B cell (primary cell): ENCODE measurements around the gene PHLPP1. TPM values are rescaled to one million over a fixed set of nuclear protein-coding genes. Genes with fewer than 3 reads are reported as not detected.

Experiments
- ATAC-seq: fragments of 200-7000 bp; cut with Tn5 transposase; one replicate; pipeline ENCODE4 v1.10.0; 2021; ENCODE audit warnings: low read depth, mild to moderate bottlenecking, moderate number of reproducible peaks, moderate library complexity
- CTCF ChIA-PET: fragments of 350-600 bp; sonication (Branson Sonifier 250); formaldehyde crosslinking; loops from one replicate; lab custom pipeline; 2021; ENCODE audit warnings: antibody characterized with exemption, inconsistent platforms; lab: Charles Lee
- POLR2A ChIA-PET: fragments of 350-600 bp; sonication (Branson Sonifier 250); formaldehyde crosslinking; loops from one replicate; lab custom pipeline; 2021; ENCODE audit warnings: antibody characterized with exemption; lab: Charles Lee
- DNase-seq: peaks from one replicate; pipeline ENCODE4 v3.0.0; 2013
- H2AFZ ChIP-seq: 2 replicates; pipeline ENCODE4 v1.6.1; 2012; ENCODE audit warnings: mild to moderate bottlenecking, low read depth, low read length; ENCODE audit not compliant: insufficient read depth, poor library complexity, severe bottlenecking
- H3K27ac ChIP-seq, 2 donors: 1 replicate in 1 of 2; 2 replicates in 1 of 2; pipeline ENCODE4 v1.5.1; 2012 to 2013; ENCODE audit warnings: low read length in 2 of 2, mild to moderate bottlenecking in 2 of 2, moderate library complexity in 1 of 2
- H3K27me3 ChIP-seq, 4 experiments: fragments of 200-600 bp in 1 of 4; sonication (generic) in 1 of 4; replicated peaks in 1 of 4; 1 replicate in 2 of 4; 2 replicates in 2 of 4; pipeline versions ENCODE4 v1.6.1 to v1.7.0; 2013 to 2016; ENCODE audit warnings: low read length in 3 of 4, mild to moderate bottlenecking in 2 of 4, mixed read lengths in 1 of 4, moderate library complexity in 1 of 4; ENCODE audit not compliant: insufficient read depth in 4 of 4, control insufficient read depth in 3 of 4; ENCODE audit errors: control extremely low read depth in 1 of 4
- H3K36me3 ChIP-seq, 2 experiments: replicated peaks in 1 of 2; 1 replicate in 1 of 2; 2 replicates in 1 of 2; pipeline versions ENCODE4 v1.6.1 to v1.7.1; 2013; ENCODE audit warnings: low read length in 1 of 2; ENCODE audit not compliant: insufficient read depth in 2 of 2, control insufficient read depth in 1 of 2; ENCODE audit errors: control extremely low read depth in 1 of 2, extremely low read depth in 1 of 2
- H3K4me1 ChIP-seq, 2 donors: fragments of 200-600 bp in 1 of 2; sonication (generic) in 1 of 2; 1 replicate in 1 of 2; 2 replicates in 1 of 2; pipeline versions ENCODE4 v1.5.1 to v1.6.1; 2013 to 2017; ENCODE audit warnings: low read length in 2 of 2; ENCODE audit not compliant: control insufficient read depth in 2 of 2, insufficient read depth in 2 of 2
- H3K4me2 ChIP-seq: replicated peaks from 2 replicates; pipeline ENCODE3; 2012; ENCODE audit warnings: mild to moderate bottlenecking, low read depth, low read length; ENCODE audit not compliant: poor library complexity, severe bottlenecking
- H3K4me3 ChIP-seq, 5 experiments: fragments of 200-600 bp in 1 of 5; sonication (generic) in 1 of 5; 1 replicate in 3 of 5; 2 replicates in 2 of 5; pipeline versions ENCODE4 v1.5.1 to v1.7.0; 2011 to 2016; ENCODE audit warnings: low read length in 4 of 5, mild to moderate bottlenecking in 4 of 5, low read depth in 2 of 5, control low read depth in 1 of 5, moderate library complexity in 1 of 5; ENCODE audit not compliant: insufficient read depth in 1 of 5; ENCODE audit errors: control extremely low read depth in 1 of 5, extremely low read depth in 1 of 5
- H3K79me2 ChIP-seq: fragments of 200-600 bp; sonication (generic); one replicate; pipeline ENCODE4 v1.6.0; 2016; ENCODE audit warnings: low read length; ENCODE audit not compliant: control insufficient read depth, insufficient read depth
- H3K9ac ChIP-seq: fragments of 200-600 bp; sonication (generic); 2 replicates; pipeline ENCODE4 v1.6.1; 2017; ENCODE audit warnings: mild to moderate bottlenecking, low read length, moderate library complexity
- H3K9me3 ChIP-seq, 3 donors: one replicate each; pipeline versions ENCODE4 v1.6.1 to v1.7.1; 2013; ENCODE audit warnings: low read length in 2 of 3; ENCODE audit not compliant: control insufficient read depth in 2 of 3, insufficient read depth in 1 of 3; ENCODE audit errors: control extremely low read depth in 1 of 3
- H4K20me1 ChIP-seq: 2 replicates; pipeline ENCODE4 v1.6.0; 2012; ENCODE audit warnings: mild to moderate bottlenecking, low read length; ENCODE audit not compliant: insufficient read depth, control insufficient read depth, poor library complexity, severe bottlenecking
- H3K27ac Mint-ChIP-seq: one replicate; pipeline ENCODE4 v1.8.0; 2021; ENCODE audit warnings: mixed read lengths
- H3K27me3 Mint-ChIP-seq: one replicate; pipeline ENCODE4 v1.8.0; 2021; ENCODE audit warnings: mixed read lengths
- H3K4me1 Mint-ChIP-seq: one replicate; pipeline ENCODE4 v1.8.0; 2021; ENCODE audit warnings: mixed read lengths
- H3K4me3 Mint-ChIP-seq: one replicate; pipeline ENCODE4 v1.8.0; 2021; ENCODE audit warnings: mixed read lengths
- H3K9me3 Mint-ChIP-seq: one replicate; pipeline ENCODE4 v1.8.0; 2022; ENCODE audit warnings: mixed read lengths; ENCODE audit not compliant: insufficient read depth
- CTCF ChIP-seq: fragments of 200-600 bp; IDR thresholded peaks from one replicate; pipeline ENCODE4 v1.8.0; 2022; ENCODE audit warnings: antibody characterized with exemption, mild to moderate bottlenecking
- EZH2 ChIP-seq: IDR thresholded peaks from 2 replicates; pipeline ENCODE4 v1.6.1; 2012; ENCODE audit warnings: borderline replicate concordance, low read depth, mild to moderate bottlenecking, moderate library complexity, low read length; ENCODE audit not compliant: insufficient read depth, poor library complexity, severe bottlenecking
- WGBS: methylation state at CpG from one replicate; pipeline ENCODE4 v1.1.5; 2013; ENCODE audit warnings: missing lambda C conversion rate; ENCODE audit not compliant: insufficient coverage; 5-methylcytosine and 5-hydroxymethylcytosine counted together
- intact Hi-C: fragments of 100-400 bp; cut with micrococcal nuclease; formaldehyde crosslinking; loops from one replicate; pipeline ENCODE4 v1.10.0; 2022
- polyA plus RNA-seq: library from polyadenylated mRNA; depleted of rRNA; stranded (reverse); fragments of >200 nt; gene quantifications from 2 replicates; pipeline ENCODE4 v1.2.3, GENCODE V29; 2012
- total RNA-seq, 2 donors: library from RNA; stranded (reverse); fragments of 120-200 nt in 1 of 2; gene quantifications; 1 replicate in 1 of 2; 2 replicates in 1 of 2; pipeline versions ENCODE4 v1.2.3 to v1.2.4, GENCODE V29; 2013 to 2022

The PHLPP1 gene
- total and polyA plus RNA-seq, 2 donors (not counting 1 experiment from before 2014, with no cell fraction given) = 3.0 to 20.7 TPM

GRCh38 chr18:62721839-62722795 is 6.8 kb downstream of the PHLPP1 start:
- CTCF ChIA-PET = no interaction called here
- H3K27ac Mint-ChIP-seq = no peak overlapping the region
- peaks cover 47% of the 10 kb centered on the region for H3K4me1 Mint-ChIP-seq
- ATAC-seq (no peak), DNase-seq (no peak)
- H3K27me3 Mint-ChIP-seq = no peaks in the 10 kb centered on the region
- Histone ChIP-seq H3K9me3 (no peaks in the 10 kb centered on the region), H3K4me1 (peaks cover 9 to 14% of the 10 kb centered on the region in 2 donors), H3K4me2 (no peak overlapping the region), H4K20me1 (no peaks in the 10 kb centered on the region), H3K79me2 (peaks cover 26% of the 10 kb centered on the region), H3K9ac (no peak overlapping the region), H2AFZ (no peak overlapping the region), H3K27ac (no peak overlapping the region), H3K27me3 (no peaks in the 10 kb centered on the region), H3K4me3 (no peak overlapping the region), H3K36me3 (no peaks in the 10 kb centered on the region)
- TF ChIP-seq EZH2 = no peak
- intact Hi-C loops = no loop called here
- H3K9me3 Mint-ChIP-seq = no peaks in the 10 kb centered on the region
- no CpG with 5 or more reads among the region's 8 CpGs for WGBS
- H3K4me3 Mint-ChIP-seq = no peak overlapping the region
- POLR2A ChIA-PET = no interaction called here

GRCh38 chr18:62723666-62724281 is 8.4 kb downstream of the PHLPP1 start:
- Histone ChIP-seq H3K9ac (no peak overlapping the region), H3K79me2 (peaks cover 41% of the 10 kb centered on the region), H3K4me2 (no peak overlapping the region), H3K36me3 (no peaks in the 10 kb centered on the region), H3K27me3 (no peaks in the 10 kb centered on the region), H3K4me3 (no peak overlapping the region), H4K20me1 (no peaks in the 10 kb centered on the region), H3K4me1 (no peaks in the 10 kb centered on the region), H3K9me3 (no peaks in the 10 kb centered on the region), H2AFZ (no peak overlapping the region), H3K27ac (no peak overlapping the region)
- intact Hi-C loops = no loop called here
- DNase-seq (no peak), ATAC-seq (no peak)
- Mint-ChIP-seq H3K27ac (no peak overlapping the region), H3K4me3 (no peak overlapping the region), H3K27me3 (no peaks in the 10 kb centered on the region), H3K9me3 (no peaks in the 10 kb centered on the region), H3K4me1 (peaks cover 33% of the 10 kb centered on the region)
- TF ChIP-seq CTCF = no peak
- no peak for TF ChIP-seq EZH2
- CTCF ChIA-PET = no interaction called here
- 73% methylated on average over 3 of the region's 5 CpGs for WGBS
- POLR2A ChIA-PET = no interaction called here
